ENCODE results near the gene PCBP3. TPM values are rescaled to one million over a fixed set of nuclear protein-coding genes. Genes with fewer than 3 reads are reported as not detected.

PCBP3 gene
- total RNA-seq, 1 donor from 2014 or later = 2.5 TPM

GRCh38 chr21:45868086-45868485 lies 224.6 kb downstream of the PCBP3 start:
- Mint-ChIP-seq H3K27me3 (ENCODE audit: unreplicated experiment) (no peaks in the 10 kb centered on the region), H3K4me1 (ENCODE audit: unreplicated experiment) (no peaks in the 10 kb centered on the region), H3K9me3 (ENCODE audit: unreplicated experiment) (no peaks in the 10 kb centered on the region), H3K27ac (ENCODE audit: unreplicated experiment) (no peak overlapping the region), H3K4me3 (ENCODE audit: unreplicated experiment) (no peak overlapping the region), H3K36me3 (ENCODE audit: low read depth, unreplicated experiment) (no peaks in the 10 kb centered on the region)
- no peak for DNase-seq (ENCODE audit: low spot score)
- TF ChIP-seq CTCF (IDR thresholded peaks at IDR 0.05; ENCODE audit: unreplicated experiment) = no peak

GRCh38 chr21:45868488-45868887 lies 225.0 kb downstream of the PCBP3 start:
- H3K36me3 Mint-ChIP-seq (ENCODE audit: low read depth, unreplicated experiment) = no peaks in the 10 kb centered on the region

GRCh38 chr21:45869121-45870007 lies 225.8 kb downstream of the PCBP3 start:
- H3K9me3 Mint-ChIP-seq (ENCODE audit: unreplicated experiment) = no peaks in the 10 kb centered on the region
- no peak for DNase-seq (ENCODE audit: low spot score)
- no peak for TF ChIP-seq CTCF (IDR thresholded peaks at IDR 0.05; ENCODE audit: unreplicated experiment)
- H3K27me3 Mint-ChIP-seq (ENCODE audit: unreplicated experiment) = peaks cover 2% of the 10 kb centered on the region
- no peaks in the 10 kb centered on the region for H3K4me1 Mint-ChIP-seq (ENCODE audit: unreplicated experiment)
- H3K36me3 Mint-ChIP-seq (ENCODE audit: low read depth, unreplicated experiment) = no peaks in the 10 kb centered on the region
- H3K4me3 Mint-ChIP-seq (ENCODE audit: unreplicated experiment) = no peak overlapping the region
- no peak overlapping the region for H3K27ac Mint-ChIP-seq (ENCODE audit: unreplicated experiment)

More at GRCh38 chr21:45868488-45868887, 225.0 kb downstream of the PCBP3 start:
- Mint-ChIP-seq H3K4me1 (ENCODE audit: unreplicated experiment) (no peaks in the 10 kb centered on the region), H3K4me3 (ENCODE audit: unreplicated experiment) (no peak overlapping the region), H3K27ac (ENCODE audit: unreplicated experiment) (no peak overlapping the region), H3K27me3 (ENCODE audit: unreplicated experiment) (no peaks in the 10 kb centered on the region), H3K9me3 (ENCODE audit: unreplicated experiment) (no peaks in the 10 kb centered on the region)
- no peak for TF ChIP-seq CTCF (IDR thresholded peaks at IDR 0.05; ENCODE audit: unreplicated experiment)
- DNase-seq (ENCODE audit: low spot score) = no peak

GRCh38 chr21:45870421-45870820 lies 226.9 kb downstream of the PCBP3 start:
- Mint-ChIP-seq H3K27me3 (ENCODE audit: unreplicated experiment) (peaks cover 2% of the 10 kb centered on the region), H3K9me3 (ENCODE audit: unreplicated experiment) (no peaks in the 10 kb centered on the region), H3K36me3 (ENCODE audit: low read depth, unreplicated experiment) (no peaks in the 10 kb centered on the region), H3K4me3 (ENCODE audit: unreplicated experiment) (no peak overlapping the region), H3K4me1 (ENCODE audit: unreplicated experiment) (no peaks in the 10 kb centered on the region), H3K27ac (ENCODE audit: unreplicated experiment) (no peak overlapping the region)
- TF ChIP-seq CTCF (IDR thresholded peaks at IDR 0.05; ENCODE audit: unreplicated experiment) = no peak
- no peak for DNase-seq (ENCODE audit: low spot score)
